Measurements from ENCODE around the gene IGFBP4.

IGFBP4 gene

GRCh38 chr17:40481106-40481505 lies 37.9 kb downstream of the IGFBP4 start:
- H3K4me1 Mint-ChIP-seq: peaks cover 60% of the 10 kb centered on the region
- H3K27me3 Mint-ChIP-seq: no peaks in the 10 kb centered on the region
- DNase-seq (no peak), ATAC-seq (peak; percentile 1)
- H3K36me3 Mint-ChIP-seq (ENCODE audit: low read depth): peaks cover 2% of the 10 kb centered on the region
- peak overlapping the region; percentile 68 for H3K4me3 Mint-ChIP-seq
- peak overlapping the region; percentile 97 for H3K27ac Mint-ChIP-seq
- H3K9me3 Mint-ChIP-seq: no peaks in the 10 kb centered on the region

DNA sequence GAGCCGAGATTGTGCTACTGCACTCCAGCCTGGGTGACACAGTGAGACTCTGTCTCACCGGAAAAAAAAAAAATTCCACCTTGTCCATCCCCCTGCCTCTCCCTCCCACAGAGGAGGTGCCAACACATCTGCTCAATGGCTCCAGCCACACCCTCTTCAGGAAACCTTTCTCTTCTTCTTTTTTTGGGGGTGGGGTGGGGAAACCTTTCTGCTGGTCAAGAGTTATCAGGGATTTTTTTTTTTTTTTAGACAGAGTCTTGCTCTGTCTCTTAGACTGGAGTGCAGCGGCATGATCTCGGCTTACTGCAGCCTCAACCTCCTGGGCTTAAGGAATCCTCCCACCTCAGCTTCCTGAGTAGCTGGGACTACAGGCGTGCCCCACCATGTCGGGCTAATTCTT lies 39.5 kb downstream of the IGFBP4 start:
- Mint-ChIP-seq H3K27ac (no peak overlapping the region), H3K27me3 (no peaks in the 10 kb centered on the region), H3K36me3 (ENCODE audit: low read depth) (peaks cover 2% of the 10 kb centered on the region), H3K9me3 (no peaks in the 10 kb centered on the region), H3K4me1 (peaks cover 60% of the 10 kb centered on the region), H3K4me3 (no peak overlapping the region)
- ATAC-seq: no peak
- no peak for DNase-seq

DNA sequence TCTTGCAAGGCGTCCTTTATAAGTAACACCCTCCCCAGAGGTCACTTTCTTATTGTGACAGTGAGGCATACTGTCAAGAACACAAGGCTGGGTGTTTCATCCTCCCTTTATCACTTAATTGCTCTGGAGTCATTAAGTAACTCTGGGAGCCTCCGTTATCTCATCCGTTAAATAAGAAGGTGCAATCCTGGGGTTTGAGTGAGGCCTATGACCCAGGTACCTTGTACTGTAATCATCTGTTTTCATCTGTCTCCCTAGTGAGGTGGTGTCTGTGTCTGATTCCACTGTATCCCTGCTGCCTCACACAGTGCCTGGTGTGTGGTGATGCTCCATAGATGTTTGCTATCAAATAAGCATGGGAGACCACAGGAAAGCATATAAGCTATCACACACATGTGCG lies 40.4 kb downstream of the IGFBP4 start:
- ATAC-seq (no peak), DNase-seq (no peak)
- no peak overlapping the region for H3K4me3 Mint-ChIP-seq
- H3K9me3 Mint-ChIP-seq: no peaks in the 10 kb centered on the region
- peaks cover 2% of the 10 kb centered on the region for H3K36me3 Mint-ChIP-seq (ENCODE audit: low read depth)
- H3K27me3 Mint-ChIP-seq: no peaks in the 10 kb centered on the region
- peaks cover 59% of the 10 kb centered on the region for H3K4me1 Mint-ChIP-seq
- H3K27ac Mint-ChIP-seq: no peak overlapping the region

DNA sequence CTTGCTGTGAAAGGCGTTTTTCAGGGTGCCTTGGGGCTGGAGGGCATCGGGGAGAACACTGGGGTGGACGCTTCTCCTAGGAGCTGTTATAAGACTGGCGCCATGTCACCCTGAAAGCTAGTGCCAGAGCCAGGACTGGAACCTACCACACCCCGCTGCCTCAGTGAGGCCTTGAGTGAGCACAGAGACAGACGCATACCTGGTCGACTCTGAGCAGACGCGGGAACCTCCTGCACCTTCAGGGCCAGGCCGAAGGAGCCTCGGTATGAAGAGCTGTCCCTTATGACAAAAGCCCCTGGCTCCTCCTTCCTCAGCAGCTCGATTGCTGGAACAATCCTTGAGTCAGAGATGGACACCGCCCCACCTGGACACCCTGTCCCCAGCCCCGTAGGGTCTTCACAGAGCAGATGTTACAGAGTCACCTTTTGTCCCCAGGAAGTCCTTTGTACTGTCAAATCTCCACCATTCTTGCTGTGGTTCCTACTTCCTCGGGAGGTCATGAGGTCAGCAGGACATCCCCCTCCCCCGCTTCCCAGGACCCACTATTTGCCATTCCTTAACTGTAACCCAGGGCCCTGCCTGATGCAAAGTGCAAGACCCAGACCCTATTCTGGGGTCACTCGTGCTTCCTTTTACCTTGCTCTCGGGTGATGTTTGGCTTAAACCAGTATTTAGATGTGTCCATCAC lies 41.2 kb downstream of the IGFBP4 start:
- ATAC-seq (no peak), DNase-seq (no peak)
- Mint-ChIP-seq H3K27ac (no peak overlapping the region), H3K27me3 (no peaks in the 10 kb centered on the region), H3K9me3 (no peaks in the 10 kb centered on the region), H3K36me3 (ENCODE audit: low read depth) (no peaks in the 10 kb centered on the region), H3K4me3 (no peak overlapping the region), H3K4me1 (peaks cover 58% of the 10 kb centered on the region)

- Mint-ChIP-seq H3K9me3 (no peaks in the 10 kb centered on the region), H3K4me3 (no peak overlapping the region), H3K27me3 (no peaks in the 10 kb centered on the region), H3K4me1 (peaks cover 58% of the 10 kb centered on the region), H3K27ac (no peak overlapping the region), H3K36me3 (ENCODE audit: low read depth) (no peaks in the 10 kb centered on the region)
- DNase-seq (no peak), ATAC-seq (no peak)
Measured at GRCh38 chr17:40484973-40485530, 41.8 kb downstream of the IGFBP4 start.

GRCh38 chr17:40485851-40486521 lies 42.7 kb downstream of the IGFBP4 start:
- no peak overlapping the region for H3K27ac Mint-ChIP-seq
- no peak overlapping the region for H3K4me3 Mint-ChIP-seq
- peak; percentile 24 for DNase-seq
- ATAC-seq: peak; percentile 73
- H3K27me3 Mint-ChIP-seq: no peaks in the 10 kb centered on the region
- peaks cover 58% of the 10 kb centered on the region for H3K4me1 Mint-ChIP-seq
- H3K36me3 Mint-ChIP-seq (ENCODE audit: low read depth): no peaks in the 10 kb centered on the region
- H3K9me3 Mint-ChIP-seq: no peaks in the 10 kb centered on the region

GRCh38 chr17:40486522-40487370 lies 43.5 kb downstream of the IGFBP4 start:
- Mint-ChIP-seq H3K27me3 (no peaks in the 10 kb centered on the region), H3K27ac (peak overlapping the region; percentile 58), H3K4me3 (no peak overlapping the region), H3K9me3 (no peaks in the 10 kb centered on the region), H3K36me3 (ENCODE audit: low read depth) (no peaks in the 10 kb centered on the region), H3K4me1 (peaks cover 55% of the 10 kb centered on the region)
- no peak for DNase-seq
- no peak for ATAC-seq

- Mint-ChIP-seq H3K4me1 (peaks cover 50% of the 10 kb centered on the region), H3K36me3 (ENCODE audit: low read depth) (no peaks in the 10 kb centered on the region), H3K27me3 (no peaks in the 10 kb centered on the region), H3K4me3 (no peak overlapping the region), H3K9me3 (no peaks in the 10 kb centered on the region), H3K27ac (peak overlapping the region; percentile 58)
- DNase-seq (no peak), ATAC-seq (no peak)
Measured at GRCh38 chr17:40487371-40488020, 44.2 kb downstream of the IGFBP4 start.

- Mint-ChIP-seq H3K27ac (peak overlapping the region; percentile 22), H3K27me3 (no peaks in the 10 kb centered on the region), H3K36me3 (ENCODE audit: low read depth) (no peaks in the 10 kb centered on the region), H3K4me3 (no peak overlapping the region), H3K4me1 (peaks cover 49% of the 10 kb centered on the region), H3K9me3 (no peaks in the 10 kb centered on the region)
- DNase-seq: no peak
- no peak for ATAC-seq
Measured at GRCh38 chr17:40490289-40490853, 47.1 kb downstream of the IGFBP4 start.

- no peak overlapping the region for H3K4me3 Mint-ChIP-seq
- ATAC-seq (no peak), DNase-seq (no peak)
- no peak overlapping the region for H3K27ac Mint-ChIP-seq
- H3K4me1 Mint-ChIP-seq: peaks cover 43% of the 10 kb centered on the region
- no peaks in the 10 kb centered on the region for H3K27me3 Mint-ChIP-seq
- H3K9me3 Mint-ChIP-seq: no peaks in the 10 kb centered on the region
- H3K36me3 Mint-ChIP-seq (ENCODE audit: low read depth): no peaks in the 10 kb centered on the region
Measured at GRCh38 chr17:40490982-40491381, 47.7 kb downstream of the IGFBP4 start.

DNA sequence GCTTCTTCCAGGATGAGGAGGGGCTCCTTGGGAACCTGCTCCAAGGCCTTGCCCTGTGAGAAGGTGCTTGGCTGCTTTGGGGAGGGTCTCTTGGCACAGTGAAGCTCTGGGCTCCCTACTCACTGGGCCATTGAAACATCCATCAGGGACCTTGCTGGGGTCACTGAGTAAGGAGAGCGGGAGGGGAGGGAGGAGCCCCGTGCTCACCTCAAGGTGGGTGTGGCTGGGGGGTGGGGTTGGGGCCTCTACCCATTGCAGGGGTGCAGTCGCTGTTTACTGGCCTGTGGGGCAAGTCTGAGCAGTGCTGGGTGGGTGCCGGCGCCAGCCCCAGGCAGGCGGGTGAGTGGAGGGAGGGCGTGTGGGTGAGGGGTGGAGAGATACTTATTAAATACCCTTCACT lies 48.2 kb downstream of the IGFBP4 start:
- Mint-ChIP-seq H3K36me3 (ENCODE audit: low read depth) (no peaks in the 10 kb centered on the region), H3K4me3 (no peak overlapping the region), H3K27ac (no peak overlapping the region), H3K9me3 (no peaks in the 10 kb centered on the region), H3K27me3 (no peaks in the 10 kb centered on the region), H3K4me1 (peaks cover 38% of the 10 kb centered on the region)
- ATAC-seq (no peak), DNase-seq (no peak)

- DNase-seq (no peak), ATAC-seq (no peak)
- Mint-ChIP-seq H3K27ac (no peak overlapping the region), H3K4me1 (peaks cover 34% of the 10 kb centered on the region), H3K36me3 (ENCODE audit: low read depth) (no peaks in the 10 kb centered on the region), H3K27me3 (no peaks in the 10 kb centered on the region), H3K9me3 (no peaks in the 10 kb centered on the region), H3K4me3 (no peak overlapping the region)
Measured at GRCh38 chr17:40493697-40494096, 50.4 kb downstream of the IGFBP4 start.

DNA sequence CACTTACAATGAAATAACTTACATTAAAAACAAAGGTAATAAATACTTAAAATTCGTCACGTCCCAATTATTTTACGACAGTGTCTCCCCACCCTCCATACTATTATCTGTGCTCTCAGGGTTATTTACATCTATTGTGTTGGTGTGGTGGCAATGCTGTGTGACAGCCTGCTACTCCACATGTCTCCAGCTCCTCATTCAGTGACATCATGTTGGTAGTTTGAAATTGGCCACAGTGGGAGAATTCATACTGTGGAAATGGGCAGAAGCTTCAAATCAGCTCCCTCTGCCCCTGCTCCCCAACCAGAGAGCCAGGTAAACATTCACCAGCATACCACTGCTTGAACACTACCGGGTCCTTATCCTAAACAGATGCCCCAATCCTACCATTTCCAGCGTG lies 51.9 kb downstream of the IGFBP4 start:
- no peaks in the 10 kb centered on the region for H3K9me3 Mint-ChIP-seq
- H3K27ac Mint-ChIP-seq: no peak overlapping the region
- H3K4me3 Mint-ChIP-seq: no peak overlapping the region
- H3K27me3 Mint-ChIP-seq: peaks cover 3% of the 10 kb centered on the region
- peaks cover 22% of the 10 kb centered on the region for H3K4me1 Mint-ChIP-seq
- DNase-seq (no peak), ATAC-seq (no peak)
- H3K36me3 Mint-ChIP-seq (ENCODE audit: low read depth): no peaks in the 10 kb centered on the region

GRCh38 chr17:40496170-40496569 lies 52.9 kb downstream of the IGFBP4 start:
- no peak overlapping the region for H3K27ac Mint-ChIP-seq
- H3K4me3 Mint-ChIP-seq: no peak overlapping the region
- H3K9me3 Mint-ChIP-seq: no peaks in the 10 kb centered on the region
- DNase-seq: no peak
- H3K36me3 Mint-ChIP-seq (ENCODE audit: low read depth): no peaks in the 10 kb centered on the region
- H3K27me3 Mint-ChIP-seq: peaks cover 4% of the 10 kb centered on the region
- no peak for ATAC-seq
- H3K4me1 Mint-ChIP-seq: peaks cover 11% of the 10 kb centered on the region

Measured in activated naive CD8-positive, alpha-beta T cell treated with anti-CD3 and anti-CD28 coated beads, Interleukin-2, amount 50 U/mL, for 24 hours (primary cell).